HL-60 (cell line): ENCODE measurements around the gene TLR9.

Source experiments
- POLR2AphosphoS5 ChIP-seq: IDR thresholded peaks from 2 replicates; pipeline ENCODE4 v1.6.1; 2012; ENCODE audit warnings: low read depth
- TF ChIP-seq, protein P1 (sequence below): IDR thresholded peaks from one replicate; pipeline ENCODE4 v1.5.1; 2011; ENCODE audit warnings: low read length, control low read depth, inconsistent platforms; ENCODE audit not compliant: insufficient read depth
- TF ChIP-seq, protein P2 (sequence below): IDR thresholded peaks from 2 replicates; pipeline ENCODE4 v1.6.1; 2012; ENCODE audit warnings: low read depth; ENCODE audit not compliant: insufficient replicate concordance

DNA sequence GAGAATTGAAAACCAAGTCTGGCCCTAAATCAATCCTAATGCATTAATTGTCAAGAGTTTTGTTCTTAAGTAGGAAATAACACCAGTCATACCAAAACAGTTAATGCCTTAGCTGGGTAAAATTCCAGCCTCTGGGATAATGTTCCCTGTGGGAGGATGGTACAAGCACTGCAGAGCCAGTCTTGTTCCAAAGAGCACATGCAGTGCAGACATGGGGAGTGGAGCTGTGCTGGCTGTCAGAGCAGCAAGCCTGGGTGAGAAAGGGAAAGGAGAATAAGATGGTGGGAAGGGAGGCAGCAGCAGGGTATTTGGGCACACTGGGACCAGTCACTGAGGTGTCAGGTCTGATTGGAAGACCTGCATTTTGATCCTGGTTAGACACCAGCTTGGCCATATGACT is 15.4 kb downstream of the TLR9 start:
- TF ChIP-seq, protein P1, sequence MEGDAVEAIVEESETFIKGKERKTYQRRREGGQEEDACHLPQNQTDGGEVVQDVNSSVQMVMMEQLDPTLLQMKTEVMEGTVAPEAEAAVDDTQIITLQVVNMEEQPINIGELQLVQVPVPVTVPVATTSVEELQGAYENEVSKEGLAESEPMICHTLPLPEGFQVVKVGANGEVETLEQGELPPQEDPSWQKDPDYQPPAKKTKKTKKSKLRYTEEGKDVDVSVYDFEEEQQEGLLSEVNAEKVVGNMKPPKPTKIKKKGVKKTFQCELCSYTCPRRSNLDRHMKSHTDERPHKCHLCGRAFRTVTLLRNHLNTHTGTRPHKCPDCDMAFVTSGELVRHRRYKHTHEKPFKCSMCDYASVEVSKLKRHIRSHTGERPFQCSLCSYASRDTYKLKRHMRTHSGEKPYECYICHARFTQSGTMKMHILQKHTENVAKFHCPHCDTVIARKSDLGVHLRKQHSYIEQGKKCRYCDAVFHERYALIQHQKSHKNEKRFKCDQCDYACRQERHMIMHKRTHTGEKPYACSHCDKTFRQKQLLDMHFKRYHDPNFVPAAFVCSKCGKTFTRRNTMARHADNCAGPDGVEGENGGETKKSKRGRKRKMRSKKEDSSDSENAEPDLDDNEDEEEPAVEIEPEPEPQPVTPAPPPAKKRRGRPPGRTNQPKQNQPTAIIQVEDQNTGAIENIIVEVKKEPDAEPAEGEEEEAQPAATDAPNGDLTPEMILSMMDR: no peak
- no peak for TF ChIP-seq POLR2AphosphoS5
- TF ChIP-seq, protein P2, sequence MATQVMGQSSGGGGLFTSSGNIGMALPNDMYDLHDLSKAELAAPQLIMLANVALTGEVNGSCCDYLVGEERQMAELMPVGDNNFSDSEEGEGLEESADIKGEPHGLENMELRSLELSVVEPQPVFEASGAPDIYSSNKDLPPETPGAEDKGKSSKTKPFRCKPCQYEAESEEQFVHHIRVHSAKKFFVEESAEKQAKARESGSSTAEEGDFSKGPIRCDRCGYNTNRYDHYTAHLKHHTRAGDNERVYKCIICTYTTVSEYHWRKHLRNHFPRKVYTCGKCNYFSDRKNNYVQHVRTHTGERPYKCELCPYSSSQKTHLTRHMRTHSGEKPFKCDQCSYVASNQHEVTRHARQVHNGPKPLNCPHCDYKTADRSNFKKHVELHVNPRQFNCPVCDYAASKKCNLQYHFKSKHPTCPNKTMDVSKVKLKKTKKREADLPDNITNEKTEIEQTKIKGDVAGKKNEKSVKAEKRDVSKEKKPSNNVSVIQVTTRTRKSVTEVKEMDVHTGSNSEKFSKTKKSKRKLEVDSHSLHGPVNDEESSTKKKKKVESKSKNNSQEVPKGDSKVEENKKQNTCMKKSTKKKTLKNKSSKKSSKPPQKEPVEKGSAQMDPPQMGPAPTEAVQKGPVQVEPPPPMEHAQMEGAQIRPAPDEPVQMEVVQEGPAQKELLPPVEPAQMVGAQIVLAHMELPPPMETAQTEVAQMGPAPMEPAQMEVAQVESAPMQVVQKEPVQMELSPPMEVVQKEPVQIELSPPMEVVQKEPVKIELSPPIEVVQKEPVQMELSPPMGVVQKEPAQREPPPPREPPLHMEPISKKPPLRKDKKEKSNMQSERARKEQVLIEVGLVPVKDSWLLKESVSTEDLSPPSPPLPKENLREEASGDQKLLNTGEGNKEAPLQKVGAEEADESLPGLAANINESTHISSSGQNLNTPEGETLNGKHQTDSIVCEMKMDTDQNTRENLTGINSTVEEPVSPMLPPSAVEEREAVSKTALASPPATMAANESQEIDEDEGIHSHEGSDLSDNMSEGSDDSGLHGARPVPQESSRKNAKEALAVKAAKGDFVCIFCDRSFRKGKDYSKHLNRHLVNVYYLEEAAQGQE: no peak
